HG03196 (cell line): Measurements from ENCODE around the gene AURKAIP1.
A peak's percentile ranks its signal among the peaks of the same experiment; 100 is the strongest.
"Not testable (repeated sequence)": the region's sequence is repeated elsewhere in the genome, so short reads cannot be mapped to it uniquely, and the experiment has no call there.

Source experiments
- ATAC-seq: cut with Tn5 transposase; IDR thresholded peaks from one replicate; pipeline ENCODE4 v1.9.1; 2021; ENCODE audit not compliant: unreplicated experiment

AURKAIP1 gene

GRCh38 chr1:1406821-1407635, 32.0 kb upstream of the AURKAIP1 start, which contains the start of gene MRPL20:
Gene MRPL20 (minus strand): TSS chr1:1407293. CDS start chr1:1407217, 76 bp downstream.
- ATAC-seq: peak; percentile 89

- ATAC-seq: no peak
These were observed 31.3 kb upstream of the AURKAIP1 start for GRCh38 chr1:1406101-1406820.

- no peak for ATAC-seq
These were observed 28.6 kb upstream of the AURKAIP1 start for GRCh38 chr1:1403653-1404052.

- not testable (repeated sequence) for ATAC-seq
These were observed 27.9 kb upstream of the AURKAIP1 start for GRCh38 chr1:1402901-1403392.

- ATAC-seq: no peak
These were observed 27.3 kb upstream of the AURKAIP1 start for GRCh38 chr1:1402072-1402900.

GRCh38 chr1:1401457-1402010, 26.5 kb upstream of the AURKAIP1 start:
- no peak for ATAC-seq

- ATAC-seq: no peak
These were observed 25.8 kb upstream of the AURKAIP1 start for GRCh38 chr1:1400576-1401456.

- ATAC-seq: peak; percentile 1
These were observed 25.0 kb upstream of the AURKAIP1 start for GRCh38 chr1:1399872-1400575.

- peak; percentile 94 for ATAC-seq
These were observed 24.3 kb upstream of the AURKAIP1 start, which contains the start of gene CCNL2 for GRCh38 chr1:1399187-1399871. Gene CCNL2 (minus strand): TSS chr1:1399335. CDS start chr1:1399306, 29 bp downstream.

GRCh38 chr1:1398677-1399186, 23.7 kb upstream of the AURKAIP1 start:
- peak; percentile 19 for ATAC-seq

GRCh38 chr1:1397839-1398523, 23.0 kb upstream of the AURKAIP1 start:
- no peak for ATAC-seq

- ATAC-seq: no peak
These were observed 20.2 kb upstream of the AURKAIP1 start for GRCh38 chr1:1395166-1395565.

- ATAC-seq: no peak
These were observed 19.1 kb upstream of the AURKAIP1 start for GRCh38 chr1:1394116-1394515.

GRCh38 chr1:1393428-1393827, 18.4 kb upstream of the AURKAIP1 start:
- no peak for ATAC-seq

GRCh38 chr1:1393014-1393413, 18.0 kb upstream of the AURKAIP1 start:
- no peak for ATAC-seq

GRCh38 chr1:1391225-1391624, 16.2 kb upstream of the AURKAIP1 start:
- ATAC-seq: no peak

GRCh38 chr1:1390675-1391074, 15.7 kb upstream of the AURKAIP1 start:
- ATAC-seq: no peak

GRCh38 chr1:1388078-1388472, 13.1 kb upstream of the AURKAIP1 start:
- no peak for ATAC-seq
